ENCODE measurements around the gene PHF21A. TPM values are rescaled to one million over a fixed set of nuclear protein-coding genes. Genes with fewer than 3 reads are reported as not detected.
"Not testable (repeated sequence)": the region's sequence is repeated elsewhere in the genome, so short reads cannot be mapped to it uniquely, and the experiment has no call there.

Gene PHF21A
- total RNA-seq, 1 experiment from 2014 or later = 20.5 TPM

GRCh38 chr11:46118702-46119351 lies 2.4 kb downstream of the PHF21A start:
- DNase-seq = no peak
- CTCF ChIA-PET = no interaction called here
- peaks cover 37% of the 10 kb centered on the region for H3K36me3 Mint-ChIP-seq (ENCODE audit: insufficient read depth, unreplicated experiment)
- no peak for TF ChIP-seq CTCF (IDR thresholded peaks at IDR 0.05; ENCODE audit: unreplicated experiment)
- H3K27ac Mint-ChIP-seq (ENCODE audit: unreplicated experiment) = peak overlapping the region; percentile 11
- no peaks in the 10 kb centered on the region for H3K27me3 Mint-ChIP-seq (ENCODE audit: unreplicated experiment)
- no peaks in the 10 kb centered on the region for H3K9me3 Mint-ChIP-seq (ENCODE audit: low read depth, unreplicated experiment)
- no TSS peak for BruUV-seq (replicated peaks)
- H3K4me1 Mint-ChIP-seq (ENCODE audit: low read depth, unreplicated experiment) = peaks cover 10% of the 10 kb centered on the region
- intact Hi-C loops (cut with micrococcal nuclease; ENCODE audit: unreplicated experiment) = no loop called here
- peak overlapping the region; percentile 92 for H3K4me3 Mint-ChIP-seq (ENCODE audit: low read depth, unreplicated experiment)

- H3K27ac Mint-ChIP-seq (ENCODE audit: unreplicated experiment) = no peak overlapping the region
- TF ChIP-seq CTCF (IDR thresholded peaks at IDR 0.05; ENCODE audit: unreplicated experiment) = no peak
- intact Hi-C loops (cut with micrococcal nuclease; ENCODE audit: unreplicated experiment) = no loop called here
- no peak overlapping the region for H3K4me3 Mint-ChIP-seq (ENCODE audit: low read depth, unreplicated experiment)
- no peaks in the 10 kb centered on the region for H3K9me3 Mint-ChIP-seq (ENCODE audit: low read depth, unreplicated experiment)
- no TSS peak for BruUV-seq (replicated peaks)
- DNase-seq = no peak
- peaks cover 10% of the 10 kb centered on the region for H3K4me1 Mint-ChIP-seq (ENCODE audit: low read depth, unreplicated experiment)
- peaks cover 37% of the 10 kb centered on the region for H3K36me3 Mint-ChIP-seq (ENCODE audit: insufficient read depth, unreplicated experiment)
- H3K27me3 Mint-ChIP-seq (ENCODE audit: unreplicated experiment) = no peaks in the 10 kb centered on the region
- CTCF ChIA-PET = no interaction called here
Measured at GRCh38 chr11:46117842-46118241, 3.4 kb downstream of the PHF21A start.

GRCh38 chr11:46116712-46117037 lies 4.6 kb downstream of the PHF21A start:
- H3K27me3 Mint-ChIP-seq (ENCODE audit: unreplicated experiment); H3K4me3 Mint-ChIP-seq (ENCODE audit: low read depth, unreplicated experiment); BruUV-seq (replicated peaks); intact Hi-C loops (cut with micrococcal nuclease; ENCODE audit: unreplicated experiment); DNase-seq; CTCF ChIA-PET; H3K27ac Mint-ChIP-seq (ENCODE audit: unreplicated experiment); H3K9me3 Mint-ChIP-seq (ENCODE audit: low read depth, unreplicated experiment): not testable (repeated sequence)
- H3K4me1 Mint-ChIP-seq (ENCODE audit: low read depth, unreplicated experiment) = peaks cover 10% of the 10 kb centered on the region
- H3K36me3 Mint-ChIP-seq (ENCODE audit: insufficient read depth, unreplicated experiment) = peaks cover 28% of the 10 kb centered on the region

- H3K27ac Mint-ChIP-seq (ENCODE audit: unreplicated experiment) = no peak overlapping the region
- peaks cover 22% of the 10 kb centered on the region for H3K36me3 Mint-ChIP-seq (ENCODE audit: insufficient read depth, unreplicated experiment)
- no peak overlapping the region for H3K4me3 Mint-ChIP-seq (ENCODE audit: low read depth, unreplicated experiment)
- CTCF ChIA-PET = interaction anchor here (0.6 kb wide), 1 partner anchor 325 kb away, joined by 4 read pairs; no protein-coding TSS in a partner anchor
- no peaks in the 10 kb centered on the region for H3K9me3 Mint-ChIP-seq (ENCODE audit: low read depth, unreplicated experiment)
- no TSS peak for BruUV-seq (replicated peaks)
- DNase-seq = no peak
- intact Hi-C loops (cut with micrococcal nuclease; ENCODE audit: unreplicated experiment) = no loop called here
- no peaks in the 10 kb centered on the region for H3K27me3 Mint-ChIP-seq (ENCODE audit: unreplicated experiment)
- H3K4me1 Mint-ChIP-seq (ENCODE audit: low read depth, unreplicated experiment) = peaks cover 10% of the 10 kb centered on the region
- TF ChIP-seq CTCF (IDR thresholded peaks at IDR 0.05; ENCODE audit: unreplicated experiment) = no peak
Measured at GRCh38 chr11:46116007-46116711, 5.1 kb downstream of the PHF21A start.

GRCh38 chr11:46114961-46115360 lies 6.3 kb downstream of the PHF21A start:
- Mint-ChIP-seq H3K4me1 (ENCODE audit: low read depth, unreplicated experiment) (peaks cover 10% of the 10 kb centered on the region), H3K27ac (ENCODE audit: unreplicated experiment) (no peak overlapping the region), H3K27me3 (ENCODE audit: unreplicated experiment) (no peaks in the 10 kb centered on the region), H3K9me3 (ENCODE audit: low read depth, unreplicated experiment) (no peaks in the 10 kb centered on the region), H3K36me3 (ENCODE audit: insufficient read depth, unreplicated experiment) (peaks cover 10% of the 10 kb centered on the region), H3K4me3 (ENCODE audit: low read depth, unreplicated experiment) (no peak overlapping the region)
- intact Hi-C loops (cut with micrococcal nuclease; ENCODE audit: unreplicated experiment) = no loop called here
- DNase-seq = no peak
- no TSS peak for BruUV-seq (replicated peaks)
- TF ChIP-seq CTCF (IDR thresholded peaks at IDR 0.05; ENCODE audit: unreplicated experiment) = no peak
- CTCF ChIA-PET = no interaction called here

Data from Calu3 (cell line).